MV-4-11 (cell line): Measurements from ENCODE around the gene SKA2.
"Not testable (repeated sequence)": the region's sequence is repeated elsewhere in the genome, so short reads cannot be mapped to it uniquely, and the experiment has no call there.

Experiments
- DNase-seq: peaks from one replicate; lab custom pipeline; 2025; lab: John Stamatoyannopoulos, UW

The SKA2 gene

DNA sequence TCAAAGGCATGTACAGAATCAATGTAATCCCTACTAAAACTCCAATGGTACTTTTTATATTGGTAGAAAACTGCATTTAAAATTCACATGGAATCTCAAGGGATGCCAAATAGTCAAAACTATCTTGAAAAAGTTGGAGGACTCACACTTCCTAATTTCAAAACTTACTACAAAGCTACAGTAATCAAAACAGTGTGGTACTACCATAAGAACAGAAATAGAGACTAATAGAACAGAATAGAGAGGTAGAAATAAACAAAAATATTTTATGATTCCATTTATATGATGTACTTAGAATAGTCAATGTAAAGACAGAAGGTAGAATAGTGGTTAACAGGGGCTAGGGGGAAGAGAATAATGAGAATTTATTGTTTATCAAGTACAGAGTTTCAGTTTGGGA is 57.1 kb downstream of the SKA2 start:
- no peak for DNase-seq

DNA sequence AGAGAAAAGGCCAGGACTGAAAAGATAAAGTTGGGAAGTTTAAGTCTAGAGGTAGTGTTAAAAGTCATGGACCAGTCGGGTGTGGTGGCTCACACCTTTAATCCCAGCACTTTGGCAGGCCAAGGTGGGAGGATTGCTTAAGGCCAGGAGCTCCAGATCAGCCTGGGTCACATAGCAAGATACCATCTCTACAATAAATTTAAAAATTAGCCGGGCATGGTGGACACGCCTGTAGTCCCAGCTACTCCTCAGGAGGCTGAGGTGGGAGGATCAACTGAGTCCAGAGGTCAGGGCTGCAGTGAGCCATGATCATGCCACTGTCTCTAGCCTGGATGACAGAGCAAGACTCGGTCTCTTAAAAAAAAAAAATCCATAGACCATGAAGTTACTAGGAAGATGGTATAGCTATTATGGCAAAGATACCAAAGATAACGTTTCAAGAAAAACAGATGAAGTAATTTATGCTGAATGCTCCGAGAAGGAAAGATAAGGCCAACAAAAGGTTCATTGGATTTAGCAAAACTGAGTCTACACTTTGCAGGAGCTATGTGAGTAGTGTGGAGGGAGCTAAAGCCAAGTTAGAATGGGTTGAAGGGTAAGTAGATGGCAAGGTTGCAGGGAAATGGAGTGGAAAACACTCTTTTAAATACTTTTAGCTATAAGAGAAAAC is 60.0 kb downstream of the SKA2 start:
- no peak for DNase-seq

DNA sequence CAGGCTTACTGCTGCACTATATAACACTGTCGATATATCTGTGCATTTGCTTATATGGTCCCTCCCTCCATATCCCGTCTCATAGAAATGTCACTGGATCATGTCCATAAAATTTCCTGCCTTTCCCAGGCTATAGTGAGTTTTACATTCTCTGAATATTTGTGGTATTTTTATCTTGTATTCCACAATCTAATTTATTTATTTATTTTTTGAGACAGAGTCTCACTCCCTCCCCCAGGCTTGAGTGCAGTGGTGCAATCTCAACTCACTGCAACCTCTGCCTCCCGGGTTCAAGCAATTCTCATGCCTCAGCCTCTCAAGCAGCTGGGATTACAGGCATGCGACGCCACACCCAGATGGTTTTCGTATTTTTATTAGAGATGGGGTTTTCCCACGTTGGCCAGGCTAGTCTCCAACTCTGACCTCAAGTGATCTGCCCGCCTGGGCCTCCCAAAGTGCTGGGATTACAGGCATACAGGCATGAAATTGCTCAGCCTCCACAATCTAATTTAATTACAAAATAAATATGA is 61.2 kb downstream of the SKA2 start:
- DNase-seq, result no peak

DNA sequence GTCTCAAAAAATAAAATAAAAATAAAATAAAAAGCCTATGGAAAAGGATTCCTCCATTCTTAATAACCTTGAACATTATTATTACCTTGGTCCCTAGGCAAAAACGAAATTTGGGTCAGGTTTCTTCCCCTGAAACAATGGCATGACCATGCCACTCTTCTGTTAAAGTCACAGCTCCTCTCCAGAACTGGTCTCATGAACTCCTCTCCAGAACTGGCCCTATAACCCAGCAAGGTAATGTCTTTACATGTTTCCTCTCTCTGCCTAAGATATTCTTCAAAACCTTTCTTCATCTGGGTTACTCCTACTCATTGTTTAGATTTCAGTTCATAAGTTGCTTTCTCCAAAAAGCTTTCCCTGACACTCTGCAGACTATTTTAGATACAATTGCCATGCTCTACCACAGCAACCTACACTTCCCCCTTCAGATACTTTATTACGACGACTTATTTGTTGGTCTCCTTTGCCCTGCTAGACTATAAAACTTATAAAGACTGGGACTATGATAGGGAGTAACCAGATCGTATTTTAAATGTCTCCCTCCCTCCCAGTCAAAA is 61.8 kb downstream of the SKA2 start:
- DNase-seq, result no peak

DNA sequence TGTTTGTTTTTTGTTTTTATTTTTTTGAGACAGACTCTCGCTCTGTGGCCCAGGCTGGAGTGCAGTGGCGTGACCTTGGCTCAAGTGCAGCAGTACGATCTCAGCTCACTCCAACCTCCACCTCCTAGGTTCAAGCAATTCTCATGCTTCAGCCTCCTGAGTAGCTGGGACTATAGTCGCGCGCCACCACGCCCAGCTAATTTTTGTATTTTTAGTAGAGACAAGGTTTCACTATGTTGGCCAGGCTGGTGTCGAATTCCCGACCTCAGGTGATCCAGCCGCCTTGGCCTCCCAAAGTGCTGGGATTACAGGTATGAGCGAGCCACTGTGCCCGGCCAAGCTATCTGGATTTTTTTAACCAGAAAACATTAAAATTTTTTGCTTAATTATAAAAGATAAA is 64.4 kb downstream of the SKA2 start:
- DNase-seq, result not testable (repeated sequence)

DNA sequence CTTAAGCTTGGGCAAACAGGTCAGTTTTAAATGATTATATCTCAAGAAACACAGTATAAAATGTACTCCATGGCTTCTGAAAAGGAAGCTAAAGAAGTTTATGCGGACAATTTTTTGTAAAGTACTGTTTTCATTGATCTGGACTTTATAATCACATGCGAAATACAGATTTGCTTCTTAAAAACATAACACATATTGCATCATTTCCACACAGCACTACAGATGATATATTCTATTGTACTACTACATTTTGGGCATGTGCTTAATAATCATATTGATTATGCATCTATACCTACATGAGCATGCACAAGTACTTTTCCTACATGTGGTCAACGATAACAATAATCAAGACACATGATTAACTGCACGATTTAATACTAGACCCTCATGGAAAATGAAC is 70.8 kb downstream of the SKA2 start:
- DNase-seq, result no peak

DNA sequence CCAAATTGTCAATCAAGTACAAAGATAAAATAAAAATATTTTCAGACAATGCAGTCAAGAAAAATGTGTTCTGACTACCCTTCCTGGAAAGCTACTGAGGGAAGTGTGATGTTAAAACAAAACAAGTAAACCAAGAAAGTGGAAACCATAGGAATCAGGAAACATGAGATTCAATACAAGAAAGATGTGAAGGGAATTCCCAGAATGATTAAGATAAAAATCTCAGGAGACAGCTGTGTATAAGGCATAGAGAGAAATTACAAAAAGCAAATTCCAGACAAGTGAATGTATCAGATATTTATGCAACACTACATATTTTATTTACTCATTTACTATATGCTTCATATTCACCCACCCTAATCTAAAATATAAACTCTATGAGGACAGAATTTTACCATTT is 80.5 kb downstream of the SKA2 start:
- DNase-seq, result no peak

DNA sequence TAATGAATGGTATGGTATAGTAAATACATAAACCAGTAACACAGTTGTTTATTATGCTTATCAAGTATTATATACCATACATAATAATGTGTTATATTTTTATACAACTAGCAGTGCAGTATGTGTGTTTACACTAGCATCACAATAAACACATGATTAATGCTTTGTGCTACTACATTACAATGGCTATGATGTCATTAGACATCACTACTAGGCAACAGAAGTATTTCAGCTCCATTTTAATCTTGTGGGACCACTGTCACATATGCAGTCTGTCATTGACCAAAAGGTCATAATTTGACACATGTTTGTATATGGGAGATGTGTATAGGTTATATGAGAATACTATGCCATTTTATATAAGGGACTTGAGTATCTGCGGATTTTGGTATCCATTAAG is 81.0 kb downstream of the SKA2 start:
- DNase-seq, result no peak

DNA sequence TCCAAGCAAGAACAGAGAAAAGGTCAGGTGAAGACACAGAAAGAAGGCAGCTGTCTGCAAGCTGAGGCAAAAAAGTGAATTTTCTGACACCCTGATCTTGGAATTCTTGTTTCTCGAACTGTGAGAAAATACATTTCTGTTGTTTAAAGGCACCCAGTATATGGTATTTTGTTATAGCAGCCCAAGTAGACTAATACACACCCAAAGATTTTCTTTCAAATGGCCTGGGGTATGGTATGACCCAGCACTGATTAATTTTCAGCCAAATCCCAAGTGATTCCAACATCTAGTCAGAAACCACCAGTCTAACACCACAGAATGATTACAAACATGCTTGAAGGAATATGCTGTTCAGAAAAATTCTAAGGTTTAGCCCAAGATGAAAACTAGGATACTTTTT is 85.1 kb downstream of the SKA2 start:
- DNase-seq, result no peak

DNA sequence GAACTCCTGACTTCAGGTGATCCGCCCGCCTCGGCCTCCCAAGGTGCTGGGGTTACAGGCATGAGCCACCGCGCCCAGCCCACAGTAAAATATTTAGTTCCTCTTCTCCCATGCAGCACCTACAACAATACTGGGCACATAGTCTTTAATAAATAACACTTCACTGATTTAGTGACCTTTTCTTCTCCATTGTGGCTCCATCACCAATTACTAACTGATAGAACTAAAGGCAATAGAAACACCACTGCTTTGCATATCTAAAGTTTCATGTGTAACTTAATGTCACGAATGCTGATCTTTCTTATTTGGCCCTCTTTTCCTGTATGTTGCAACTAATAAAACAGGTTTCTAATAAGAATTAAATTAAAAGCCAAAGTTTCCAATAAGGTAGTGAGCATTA is 87.2 kb downstream of the SKA2 start:
- no peak for DNase-seq

DNA sequence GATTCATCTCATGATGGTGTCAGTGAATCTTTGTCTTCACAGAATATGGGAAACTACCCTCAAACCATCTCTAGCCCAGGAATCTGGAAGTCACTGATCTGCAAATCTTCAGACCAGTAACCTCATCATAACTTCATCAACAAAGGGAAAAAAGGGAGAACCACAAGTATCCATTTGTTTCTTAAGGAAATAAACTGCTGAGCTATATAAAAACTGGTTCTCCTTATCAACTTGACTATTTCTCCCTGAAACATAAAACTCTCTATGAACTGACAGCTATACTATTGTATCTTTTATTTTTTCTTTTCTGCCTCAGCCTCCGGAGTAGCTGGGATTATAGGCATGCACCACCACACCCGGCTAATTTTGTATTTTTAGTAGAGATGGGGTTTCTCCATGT is 87.6 kb downstream of the SKA2 start:
- no peak for DNase-seq

DNA sequence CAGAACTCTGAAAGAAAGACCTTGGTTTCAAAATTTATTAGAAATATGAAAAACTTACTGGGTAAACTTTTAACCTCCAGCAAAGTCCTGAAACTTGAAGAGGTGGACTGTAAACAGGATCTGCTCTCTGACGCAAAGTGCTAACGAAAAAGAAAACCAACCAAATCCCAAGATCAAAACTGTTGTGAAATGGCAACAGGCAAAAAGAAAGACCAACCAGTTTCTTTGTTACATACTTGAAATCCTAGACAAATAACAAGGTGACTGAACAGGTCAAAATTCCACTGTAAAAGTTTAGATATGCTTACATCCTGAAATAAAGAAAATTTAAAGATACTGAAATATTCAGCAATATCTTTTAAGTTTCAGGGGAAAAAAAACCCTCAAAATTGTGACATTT is 92.5 kb downstream of the SKA2 start:
- no peak for DNase-seq
